Activated CD4-positive, alpha-beta T cell treated with anti-CD3 and anti-CD28 coated beads for 24 hours (primary cell): Measurements from ENCODE around the gene LYPD3.

Experiments used
- DNase-seq, 2 donors: peaks; one replicate each; pipeline ENCODE4 v3.0.0-alpha.2; 2020; ENCODE audit warnings: low read depth in 2 of 2

LYPD3 gene

GRCh38 chr19:43485951-43486350 lies 20.5 kb upstream of the LYPD3 start:
- DNase-seq = no peak

GRCh38 chr19:43483281-43483680 lies 17.9 kb upstream of the LYPD3 start:
- DNase-seq = no peak

GRCh38 chr19:43482193-43482592 lies 16.8 kb upstream of the LYPD3 start:
- DNase-seq = no peak

GRCh38 chr19:43481701-43482100 lies 16.3 kb upstream of the LYPD3 start:
- no peak for DNase-seq

- DNase-seq = no peak
Observed at GRCh38 chr19:43480574-43480973, 15.2 kb upstream of the LYPD3 start.

GRCh38 chr19:43479961-43480561 lies 14.7 kb upstream of the LYPD3 start:
- no peak for DNase-seq

GRCh38 chr19:43479226-43479625 lies 13.8 kb upstream of the LYPD3 start:
- no peak for DNase-seq

- no peak for DNase-seq
Observed at GRCh38 chr19:43478323-43478722, 12.9 kb upstream of the LYPD3 start.

- DNase-seq = no peak
Observed at GRCh38 chr19:43476606-43477005, 11.2 kb upstream of the LYPD3 start.

GRCh38 chr19:43474986-43475705 lies 9.7 kb upstream of the LYPD3 start:
- DNase-seq = peak; percentile 93 to 97

GRCh38 chr19:43474487-43474886 lies 9.1 kb upstream of the LYPD3 start:
- DNase-seq = no peak

- DNase-seq = no peak
Observed at GRCh38 chr19:43471091-43471490, 5.7 kb upstream of the LYPD3 start.

- DNase-seq = peak; percentile 21 to 30
Observed at GRCh38 chr19:43470288-43470687, 4.9 kb upstream of the LYPD3 start.

GRCh38 chr19:43469160-43469480 lies 3.7 kb upstream of the LYPD3 start:
- DNase-seq = no peak

GRCh38 chr19:43468354-43469159 lies 3.1 kb upstream of the LYPD3 start:
- DNase-seq = no peak

- DNase-seq = no peak
Observed at GRCh38 chr19:43467730-43468129, 2.3 kb upstream of the LYPD3 start.

- DNase-seq = no peak
Observed at GRCh38 chr19:43467276-43467675, 1.9 kb upstream of the LYPD3 start.

GRCh38 chr19:43466793-43467192 lies 1.4 kb upstream of the LYPD3 start:
- no peak for DNase-seq

- peak; percentile 51 to 67 for DNase-seq
Observed at GRCh38 chr19:43464134-43464775, 1.2 kb downstream of the LYPD3 start.

- peak; percentile 99 to 100 for DNase-seq
Observed at GRCh38 chr19:43463381-43464133, 1.9 kb downstream of the LYPD3 start.

- no peak for DNase-seq
Observed at GRCh38 chr19:43462785-43463380, 2.5 kb downstream of the LYPD3 start.
